HG02678 (cell line): ENCODE data around the gene EGFLAM.

Source experiments
- ATAC-seq: cut with Tn5 transposase; IDR thresholded peaks from one replicate; pipeline ENCODE4 v1.9.1; 2021; ENCODE audit warnings: mild to moderate bottlenecking, moderate library complexity; ENCODE audit not compliant: unreplicated experiment

The EGFLAM gene

DNA sequence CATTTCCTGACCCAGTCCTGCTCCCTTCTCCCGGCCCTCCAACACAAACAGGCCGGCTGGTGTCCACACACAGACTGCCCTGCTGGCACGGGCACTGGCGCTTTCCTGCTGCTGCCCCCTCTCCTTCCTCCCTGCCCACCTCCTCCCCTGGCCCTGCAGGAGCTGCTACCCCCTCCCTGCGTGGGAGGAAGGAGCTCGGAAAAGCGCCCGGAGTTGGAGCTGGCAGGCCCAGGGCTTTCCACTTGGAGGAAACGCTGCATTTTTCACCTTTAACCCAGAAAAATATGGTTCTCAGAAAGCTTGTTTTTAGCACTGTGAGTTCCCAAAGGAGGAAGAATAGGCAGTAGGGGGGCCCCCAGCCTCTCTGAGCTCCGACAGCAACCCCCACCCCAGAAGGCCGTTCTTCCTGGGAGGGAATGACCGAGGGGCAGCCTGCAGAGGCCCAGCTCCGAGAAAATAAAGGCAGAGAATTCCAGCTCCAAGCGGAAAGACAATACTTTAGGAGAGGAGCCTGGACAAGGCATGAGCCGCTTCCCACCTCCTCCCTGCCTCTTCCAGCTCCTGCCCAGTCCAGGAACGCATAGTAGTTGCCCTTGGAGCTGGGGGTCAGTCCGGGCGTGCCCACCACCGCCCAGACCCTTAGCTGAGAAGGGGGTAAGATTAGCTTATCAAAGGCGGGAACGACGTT, 209.1 kb downstream of the EGFLAM start:
- no peak for ATAC-seq

DNA sequence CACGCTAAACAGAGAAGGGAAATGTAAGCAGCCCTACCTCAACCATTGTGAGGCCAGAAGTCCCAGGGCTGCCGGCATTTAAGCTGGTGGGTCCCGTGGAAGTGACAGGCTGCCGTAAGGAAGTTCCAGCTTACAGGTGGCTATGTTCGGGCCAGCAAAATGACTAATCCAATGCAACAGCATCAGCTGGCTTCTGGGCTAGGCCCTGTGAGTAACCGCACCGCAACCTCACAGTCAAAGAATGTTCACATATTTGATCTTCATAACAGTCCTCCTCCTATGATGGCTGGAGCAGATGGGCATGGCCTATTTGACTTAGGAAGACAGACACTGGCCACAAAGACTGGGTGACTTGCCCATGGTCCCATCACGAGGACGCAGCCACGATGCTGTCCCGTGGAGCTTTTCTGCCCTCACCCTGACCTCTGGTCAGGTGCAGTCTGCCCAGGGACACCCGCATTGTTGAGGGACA, 209.9 kb downstream of the EGFLAM start:
- ATAC-seq, result no peak

DNA sequence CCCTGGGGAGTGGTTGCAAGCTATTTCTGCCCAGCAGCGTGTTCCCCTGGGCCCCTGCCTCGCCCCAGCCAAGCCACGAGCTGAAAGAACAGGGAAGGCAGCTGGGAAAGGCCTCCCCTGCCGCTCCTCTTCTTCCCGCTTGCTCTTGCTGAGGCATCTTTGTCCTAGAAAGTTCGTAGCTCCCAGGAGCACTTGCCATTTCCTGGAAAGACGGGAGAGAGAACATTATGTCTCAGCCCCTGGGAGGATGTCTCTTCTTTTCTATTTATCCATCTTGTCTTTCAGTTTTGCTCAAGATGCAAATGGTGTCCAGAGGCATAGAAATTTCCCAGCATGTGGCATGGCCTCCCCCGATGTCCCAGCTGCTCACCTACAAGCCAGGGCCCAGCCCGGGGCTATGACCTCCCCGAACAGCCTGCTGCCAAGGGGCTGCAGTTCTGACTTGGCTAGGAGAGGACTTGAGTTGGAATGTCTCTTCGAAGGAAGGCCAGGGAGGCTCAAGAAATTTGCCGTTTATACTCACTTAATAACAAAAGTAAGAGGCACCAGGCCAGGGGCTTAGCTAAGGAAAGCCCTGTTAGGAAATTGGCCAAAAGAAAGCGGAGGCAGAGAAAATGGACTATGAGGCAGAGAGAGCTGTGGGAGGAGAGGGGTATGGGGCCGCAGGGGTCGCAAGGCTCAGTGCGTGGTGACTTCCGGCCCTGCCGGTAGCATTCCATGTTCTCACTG, 210.8 kb downstream of the EGFLAM start:
- ATAC-seq, result no peak

DNA sequence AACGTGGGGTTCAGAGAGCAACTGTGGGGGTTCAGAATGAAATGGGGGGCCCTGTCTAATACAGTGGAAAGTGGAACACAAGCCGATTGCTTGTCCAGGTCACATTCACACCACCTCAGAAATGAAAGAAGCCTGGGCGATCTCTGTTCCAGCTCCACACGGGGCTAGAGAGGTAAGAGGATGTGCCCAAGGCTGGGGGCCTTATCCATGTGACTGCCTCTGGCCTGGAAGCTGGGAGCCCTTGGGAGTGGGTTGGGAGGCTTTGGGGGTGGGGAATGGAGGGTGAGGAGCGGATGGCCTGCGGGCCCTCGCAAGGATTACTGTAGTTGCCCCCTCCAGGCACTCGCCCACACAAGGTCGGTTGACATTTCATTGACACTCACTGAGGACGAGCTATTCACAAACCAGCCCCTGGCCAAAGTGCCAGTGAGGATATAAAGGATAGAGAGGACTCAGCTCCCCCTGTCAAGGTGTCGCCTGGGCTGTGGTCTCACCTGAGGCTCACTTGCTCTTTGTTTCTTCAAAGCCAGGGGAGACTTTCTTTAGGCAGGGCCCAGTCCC, 211.4 kb downstream of the EGFLAM start:
- no peak for ATAC-seq

DNA sequence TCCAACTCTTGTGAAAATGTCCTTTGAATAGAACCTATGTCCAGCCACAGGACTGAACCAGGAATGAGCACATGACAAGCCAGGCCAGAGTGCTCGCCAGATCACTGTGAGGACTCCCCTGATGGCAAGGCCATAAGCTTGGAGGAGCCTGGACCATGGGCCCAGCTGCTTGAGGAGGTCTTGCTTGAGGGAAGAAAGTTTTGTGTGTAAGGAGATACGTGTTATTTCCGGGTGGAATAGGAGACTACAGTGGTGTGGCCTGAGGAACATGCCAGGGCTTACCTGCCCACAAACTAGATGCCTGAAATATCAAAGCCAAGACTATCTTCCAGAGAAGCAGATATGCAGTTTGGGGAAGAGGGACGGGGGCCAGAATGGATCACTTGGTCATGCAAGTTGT, 213.3 kb downstream of the EGFLAM start:
- no peak for ATAC-seq

DNA sequence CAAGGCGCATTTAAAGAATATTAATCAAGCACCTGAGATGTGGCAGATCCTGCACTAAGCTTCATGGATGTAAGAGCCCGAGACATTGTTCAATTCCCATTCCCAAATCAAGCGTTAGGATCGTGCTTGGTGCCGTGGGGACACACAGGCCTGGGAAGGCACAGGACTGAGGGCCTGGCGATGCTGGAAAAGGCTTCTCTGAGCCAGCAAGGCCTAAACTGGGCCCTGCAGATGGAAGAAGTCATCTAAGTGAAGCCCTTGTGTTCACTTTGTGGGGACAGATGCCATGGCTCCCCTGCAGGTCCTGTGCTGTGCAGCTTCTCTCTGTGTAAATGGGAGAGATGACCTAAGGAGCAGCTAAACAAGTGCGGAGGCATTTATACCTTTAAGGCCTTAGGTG, 214.2 kb downstream of the EGFLAM start:
- no peak for ATAC-seq

DNA sequence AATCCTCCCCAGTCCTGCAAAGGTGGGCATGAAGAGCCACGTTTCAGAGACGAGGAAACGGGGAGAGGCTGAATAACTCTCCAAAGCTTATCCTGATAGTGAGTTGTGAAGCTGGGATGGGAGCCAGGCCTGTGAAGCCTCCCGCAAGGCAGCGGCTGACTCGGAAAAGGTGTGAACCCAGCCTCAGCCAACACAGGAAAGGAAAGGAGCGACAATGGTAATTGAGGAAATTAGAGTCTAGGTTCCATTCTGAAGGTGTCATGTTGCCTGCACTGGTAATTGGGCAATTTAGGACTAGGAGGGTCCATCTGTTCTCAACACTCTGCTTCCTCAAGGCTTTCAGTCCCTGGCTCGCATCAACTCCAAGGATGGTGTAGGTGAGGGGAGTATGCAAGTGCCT, 214.6 kb downstream of the EGFLAM start:
- ATAC-seq, result no peak

DNA sequence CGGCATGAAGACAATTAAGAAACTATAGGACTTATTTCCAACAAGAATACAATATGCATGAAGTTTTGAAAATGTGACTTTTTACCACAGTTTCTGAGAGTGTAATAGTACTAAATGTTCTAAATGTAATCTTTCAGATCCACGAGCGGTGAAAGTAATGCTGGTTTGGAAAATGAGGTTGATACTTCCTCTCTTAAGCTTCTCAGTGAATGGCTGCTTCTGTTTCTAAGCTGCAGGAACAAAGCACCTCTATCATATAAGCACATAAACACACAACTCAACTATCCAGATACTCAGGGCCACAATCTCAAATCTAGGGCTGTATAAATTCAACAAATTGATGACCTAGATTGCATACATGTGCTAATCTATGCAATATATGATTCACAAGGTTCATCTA, 219.8 kb downstream of the EGFLAM start:
- no peak for ATAC-seq

DNA sequence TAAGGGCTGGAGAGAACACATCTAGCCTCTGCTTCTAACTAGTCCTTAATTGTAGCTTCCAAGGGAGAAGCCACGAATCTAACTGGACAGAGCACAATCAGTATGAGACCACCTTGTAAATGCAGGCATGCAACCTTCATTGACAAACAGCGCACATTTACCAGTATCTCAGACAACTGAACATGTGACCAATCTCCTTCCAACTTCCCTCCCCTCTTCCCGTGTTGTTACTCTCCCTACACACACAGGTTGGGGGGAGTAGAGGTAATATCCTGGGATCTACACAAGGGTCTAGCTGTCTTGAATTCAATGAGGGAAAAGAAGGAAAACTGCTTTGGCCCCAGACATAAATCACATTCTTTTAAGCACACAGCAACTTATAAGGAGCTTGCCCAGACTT, 220.5 kb downstream of the EGFLAM start:
- ATAC-seq, result no peak

DNA sequence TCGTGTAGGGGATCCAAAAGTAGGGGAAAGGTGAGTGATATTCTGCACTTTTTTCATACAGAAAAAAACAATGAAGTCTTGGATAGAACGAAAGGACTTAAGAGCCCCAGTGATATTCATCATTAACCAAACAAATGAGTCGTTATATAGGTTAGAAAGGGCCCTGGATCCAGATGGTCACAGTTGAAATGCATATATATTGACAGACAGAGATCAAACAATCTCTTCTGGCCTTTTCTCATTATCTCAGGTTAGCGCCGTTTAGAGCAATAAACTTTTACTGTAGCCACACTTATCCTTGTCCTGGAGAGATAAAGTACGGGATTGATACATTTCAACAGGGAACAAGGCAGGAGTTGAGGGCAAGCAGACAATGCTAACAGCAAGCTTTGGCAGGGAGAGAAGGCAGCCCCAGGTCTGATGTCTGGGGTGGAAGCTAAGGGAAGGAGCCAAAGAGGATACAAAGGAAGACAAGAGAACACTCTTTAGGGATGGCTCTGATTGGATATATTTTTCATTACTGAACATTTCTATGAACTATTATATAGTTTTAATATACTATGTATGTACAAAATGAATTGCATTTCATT, 221.1 kb downstream of the EGFLAM start:
- ATAC-seq, result no peak

DNA sequence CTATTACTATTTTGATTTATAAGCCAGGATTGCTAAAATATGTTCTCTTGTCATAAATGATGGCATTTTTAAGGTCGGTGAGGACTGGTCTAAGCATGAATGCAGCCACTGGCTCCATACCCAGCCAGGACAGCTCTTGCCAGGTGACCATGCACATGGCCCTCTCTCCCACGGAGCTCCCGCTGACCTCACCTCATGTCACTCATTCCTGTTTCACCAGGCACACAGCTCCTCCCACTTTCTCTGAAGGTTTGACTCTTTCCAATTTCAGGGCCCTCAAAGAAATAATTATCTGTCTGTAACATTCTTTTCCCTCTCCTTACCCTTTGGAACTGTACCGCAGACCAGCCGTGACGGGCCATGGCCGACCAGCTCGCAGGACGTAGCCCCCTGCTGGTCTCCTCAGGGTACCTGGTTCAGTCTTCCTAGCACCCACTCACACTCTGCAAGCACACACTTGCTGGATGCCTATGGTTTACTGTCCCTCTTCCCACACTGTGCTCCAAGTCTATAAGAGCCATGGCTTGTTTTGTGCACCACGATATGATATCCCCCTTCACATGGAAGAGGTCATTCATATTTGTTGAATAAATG, 225.5 kb downstream of the EGFLAM start:
- ATAC-seq, result no peak

DNA sequence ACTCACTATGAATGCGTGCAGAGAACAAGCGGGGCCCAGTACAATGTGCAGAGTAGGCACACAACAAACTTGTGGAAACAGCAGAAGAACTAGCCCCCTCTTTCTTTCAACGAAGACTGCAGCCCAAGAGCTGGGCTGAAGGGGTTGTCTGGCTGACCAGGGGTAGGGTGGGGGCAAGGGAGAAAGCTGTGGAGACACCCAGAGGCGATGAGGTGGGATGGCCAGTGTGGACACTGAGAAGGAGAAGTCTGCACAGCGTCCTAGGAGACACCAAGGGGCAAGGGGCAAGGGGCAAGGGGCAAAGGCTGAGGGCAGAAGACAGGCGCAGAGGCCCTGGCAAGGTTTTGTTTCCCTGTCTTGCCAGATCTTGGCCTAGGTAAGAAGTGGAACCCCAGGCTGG, 235.8 kb downstream of the EGFLAM start:
- no peak for ATAC-seq

DNA sequence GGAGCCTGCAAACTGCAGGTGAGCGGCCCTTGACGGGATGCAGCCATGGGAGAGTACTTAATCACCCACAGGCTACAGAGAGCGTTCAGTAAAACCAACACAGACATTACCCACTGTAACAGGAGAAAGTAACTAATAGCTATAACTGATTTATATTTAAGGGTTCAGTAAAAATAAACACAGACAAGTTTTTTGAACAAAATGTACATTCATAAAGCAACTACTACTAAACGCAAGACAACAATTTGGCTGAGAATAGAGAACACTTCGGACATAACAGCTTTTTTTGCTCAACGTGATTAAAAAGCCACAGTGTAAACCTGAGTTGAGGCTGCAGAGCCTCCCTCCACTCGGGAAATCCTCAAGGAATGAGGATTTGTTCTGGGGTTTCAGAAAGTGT, 236.4 kb downstream of the EGFLAM start:
- ATAC-seq, result no peak

DNA sequence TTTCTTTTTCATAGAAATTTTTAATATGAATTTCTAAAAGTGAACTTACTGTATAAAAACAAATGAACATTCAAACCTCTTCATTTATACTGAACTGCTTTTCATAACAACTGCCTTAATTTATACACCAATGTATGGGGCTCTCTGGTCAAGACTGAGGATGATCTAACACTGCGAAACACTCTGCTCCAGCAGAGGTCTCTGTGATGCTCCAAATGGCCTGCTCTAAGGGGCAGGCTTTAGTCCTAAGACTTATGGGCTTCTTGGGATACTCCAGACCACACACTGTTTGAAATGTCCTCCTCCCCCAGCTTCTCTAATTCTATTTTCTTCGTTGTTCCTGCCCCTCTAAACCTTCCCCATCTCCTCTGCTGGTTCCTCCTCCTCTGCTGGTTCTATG, 239.6 kb downstream of the EGFLAM start:
- ATAC-seq, result no peak

DNA sequence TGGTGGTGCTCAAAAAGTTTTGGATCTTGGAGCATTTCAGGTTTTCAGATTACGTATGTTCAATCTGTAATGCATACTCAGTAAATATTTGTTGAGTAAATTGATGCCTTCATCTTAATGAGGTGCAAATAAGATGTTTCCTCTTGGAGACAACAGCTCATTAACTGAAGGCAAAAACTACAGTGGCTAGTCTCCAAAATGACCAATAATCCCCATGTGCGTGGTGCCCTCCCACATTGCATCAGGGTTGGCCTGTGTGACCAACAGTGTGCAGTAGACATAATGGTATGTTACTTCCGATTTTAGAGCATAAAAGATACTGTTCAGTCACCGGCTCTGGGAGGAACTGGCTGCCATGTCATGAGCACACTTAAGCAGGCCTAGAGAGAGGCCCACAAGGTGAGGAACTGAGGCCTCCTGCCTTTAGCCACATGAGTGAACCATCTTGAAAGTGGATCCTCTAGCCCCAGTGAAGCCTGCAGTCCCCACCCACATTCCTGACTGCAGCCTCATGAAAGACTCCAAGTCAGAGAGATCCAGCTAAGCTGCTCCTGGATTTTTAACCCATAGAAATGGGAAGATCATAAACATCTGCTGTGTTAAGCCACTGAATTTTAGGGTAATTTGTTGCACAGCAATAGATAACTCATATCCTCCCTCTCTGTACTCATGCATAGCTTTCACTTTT, 242.4 kb downstream of the EGFLAM start:
- no peak for ATAC-seq

DNA sequence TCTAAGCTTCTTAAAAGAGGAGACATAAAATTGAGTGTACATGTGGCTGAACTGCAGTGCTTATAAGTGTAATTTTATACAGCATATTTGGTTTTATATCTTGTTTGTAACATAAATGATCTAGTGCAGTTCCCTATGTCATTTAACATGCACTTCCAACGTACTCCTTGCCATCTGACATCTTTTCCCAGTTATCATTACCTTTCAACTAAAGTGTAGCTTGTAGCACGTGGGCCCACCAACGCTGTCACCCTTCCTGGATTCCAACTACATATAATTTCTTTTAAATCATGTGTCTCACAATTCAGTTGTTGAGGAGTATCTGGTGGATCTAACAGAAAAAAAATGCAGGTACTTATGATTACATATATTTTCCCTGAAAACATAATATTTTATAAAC, 247.9 kb downstream of the EGFLAM start:
- ATAC-seq, result no peak

DNA sequence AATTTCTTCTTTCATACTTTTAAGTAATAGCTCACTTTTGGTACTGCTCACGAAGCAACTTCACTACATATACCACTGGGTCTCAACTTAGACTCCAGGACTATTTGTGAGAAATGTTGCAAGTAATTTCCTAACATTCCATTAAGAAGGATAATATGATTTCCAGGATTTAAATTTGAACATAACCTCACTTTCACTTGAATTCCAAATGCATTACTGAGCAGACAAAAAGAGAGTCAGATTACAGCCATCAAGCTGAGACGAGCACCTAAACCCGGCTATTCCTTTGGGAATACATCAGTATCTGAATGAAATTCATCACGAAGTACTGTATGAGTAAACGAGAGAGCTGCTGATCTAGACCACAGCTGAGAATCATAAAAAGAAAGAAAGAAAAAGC, 250.8 kb downstream of the EGFLAM start:
- no peak for ATAC-seq
